HG02885 (cell line): Measurements from ENCODE around the gene SDK2.
A peak's percentile ranks its signal among the peaks of the same experiment; 100 is the strongest.

Experiments
- ATAC-seq: cut with Tn5 transposase; IDR thresholded peaks from one replicate; pipeline ENCODE4 v1.9.1; 2021; ENCODE audit warnings: mild to moderate bottlenecking; ENCODE audit not compliant: unreplicated experiment, poor library complexity

Gene SDK2

DNA sequence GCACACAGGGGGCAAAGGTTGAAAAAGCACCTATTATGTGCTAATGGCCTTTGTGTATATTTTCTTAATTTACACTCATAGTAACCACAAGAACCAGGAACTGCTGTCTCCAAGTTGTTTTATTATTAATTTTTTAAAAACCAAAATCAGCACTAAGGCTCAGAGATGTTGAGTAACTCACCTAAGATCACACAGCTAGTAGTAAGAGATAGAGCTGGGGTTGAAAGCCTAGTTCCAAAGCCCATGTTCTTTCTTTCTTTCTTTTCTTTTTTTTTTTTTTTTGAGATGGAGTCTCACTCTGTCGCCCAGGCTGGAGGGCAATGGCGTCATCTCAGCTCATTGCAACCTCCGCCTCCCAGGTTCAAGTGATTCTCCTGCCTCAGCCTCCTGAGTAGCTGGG lies 75.3 kb downstream of the SDK2 start:
- ATAC-seq, result no peak

DNA sequence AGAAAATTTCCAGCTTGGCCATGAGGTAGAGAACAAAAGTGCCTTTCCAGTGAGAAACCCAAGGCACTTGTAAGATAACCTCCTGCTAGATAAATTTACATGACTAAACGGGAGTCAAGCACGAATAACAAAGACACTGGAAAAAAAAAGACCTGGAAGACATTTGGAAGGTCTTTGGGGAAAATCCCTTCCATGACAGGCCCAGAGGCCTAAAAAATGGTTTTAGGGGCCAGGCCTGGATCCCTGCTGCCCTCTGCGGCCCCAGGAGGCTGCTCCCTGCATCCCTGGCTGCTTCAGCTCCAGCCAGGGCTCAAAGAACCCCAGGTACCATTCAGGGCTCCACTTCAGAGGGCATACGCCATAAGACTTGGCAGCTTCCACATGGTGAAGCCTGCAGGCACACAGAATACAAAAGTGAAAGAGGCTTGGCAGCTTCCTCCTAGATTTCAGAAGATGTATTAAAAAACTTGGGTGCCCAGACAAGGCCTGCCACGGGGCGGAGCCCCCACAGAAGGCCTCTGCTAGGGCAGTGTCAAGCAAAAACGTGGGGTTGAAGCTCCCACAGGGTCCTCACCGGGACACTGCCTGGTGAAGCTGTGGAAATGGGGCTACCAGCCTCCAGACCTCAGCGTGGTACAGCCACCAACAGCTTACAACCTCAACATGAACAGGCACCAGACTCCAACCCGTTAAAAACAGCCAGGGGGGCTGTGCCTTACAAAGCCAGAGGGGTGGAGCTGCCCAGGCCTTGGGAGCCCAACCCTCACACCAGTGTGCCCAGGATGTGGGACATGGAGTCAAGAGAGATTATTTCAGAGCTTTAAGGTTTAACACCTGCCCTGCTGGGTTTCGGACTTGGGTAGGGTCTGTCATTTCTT lies 77.1 kb downstream of the SDK2 start:
- no peak for ATAC-seq

DNA sequence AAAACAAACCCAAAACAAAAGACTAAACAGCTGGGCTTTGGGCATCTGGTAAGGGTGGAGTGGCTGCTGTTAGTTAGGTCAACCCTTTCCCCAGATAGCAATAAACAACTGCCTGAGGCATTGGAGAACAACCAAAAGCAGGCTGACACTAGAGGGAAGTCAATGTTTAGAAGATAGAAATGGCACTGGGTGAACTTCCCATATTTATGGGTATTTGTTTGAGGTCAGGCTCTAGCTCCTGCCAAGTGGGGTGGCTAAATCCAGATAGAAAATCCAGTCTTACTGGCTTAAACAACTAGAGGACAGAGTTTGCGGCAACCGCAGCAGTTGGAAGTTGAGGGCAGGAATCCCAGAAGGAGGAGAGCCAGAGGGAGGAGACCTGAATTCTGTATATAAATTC lies 79.4 kb downstream of the SDK2 start:
- ATAC-seq, result no peak

DNA sequence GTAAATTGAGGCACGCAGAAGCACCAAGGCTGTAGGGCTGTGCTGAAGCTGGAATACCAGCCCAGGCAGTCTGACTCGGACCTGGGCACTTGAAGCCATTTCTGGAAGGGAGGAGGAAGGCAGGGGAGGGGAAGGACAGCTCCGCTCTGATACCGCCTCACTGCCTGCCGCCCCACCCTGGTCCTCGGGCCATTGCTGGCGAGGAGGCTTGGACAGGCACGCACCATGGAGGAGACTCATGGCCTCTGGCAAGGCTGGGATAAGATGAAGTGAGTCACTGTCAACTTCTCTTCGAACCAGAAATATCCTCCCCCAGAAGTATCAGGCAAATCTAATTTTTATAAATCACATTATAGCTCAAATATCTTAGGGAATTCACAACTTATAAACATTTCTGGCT lies 81.3 kb downstream of the SDK2 start:
- ATAC-seq, result no peak

DNA sequence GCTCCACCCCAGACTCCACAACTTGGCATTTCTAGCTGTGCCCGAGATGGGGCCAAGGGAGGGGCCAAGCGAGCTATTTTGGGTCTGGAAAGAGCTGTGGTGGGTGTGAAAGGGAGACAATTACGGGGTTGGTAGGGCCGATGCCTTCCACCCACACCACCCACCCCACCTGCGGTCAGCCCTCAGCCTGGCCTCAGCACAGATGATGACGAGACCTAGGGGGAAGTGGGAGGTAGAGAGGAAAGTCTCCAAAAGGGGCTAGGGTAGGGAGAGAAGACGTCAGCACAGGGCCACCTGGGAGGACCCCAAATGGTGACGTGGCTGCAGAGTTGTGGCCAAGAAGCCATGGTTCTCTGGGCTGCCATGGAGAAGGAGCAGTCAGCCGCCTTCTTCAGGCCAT lies 83.1 kb downstream of the SDK2 start:
- no peak for ATAC-seq

DNA sequence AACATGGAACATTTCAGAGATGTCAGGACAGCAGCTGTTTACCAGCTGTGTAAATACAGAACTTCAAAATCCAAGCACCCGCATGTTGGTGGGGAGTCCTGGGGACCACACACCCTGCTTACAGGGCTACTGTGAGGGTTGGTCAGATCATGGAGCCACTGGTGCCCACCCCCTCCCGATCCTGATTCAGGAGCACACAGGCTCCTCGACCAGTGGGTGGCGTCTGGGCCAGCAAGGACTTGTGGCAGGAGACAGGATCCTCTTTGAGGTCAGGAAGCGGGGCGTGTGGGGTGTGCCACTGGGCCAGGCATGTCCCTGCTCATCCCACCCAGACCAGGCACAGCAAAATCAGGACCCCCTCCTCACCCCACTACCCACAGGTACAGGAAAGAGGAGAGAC lies 83.6 kb downstream of the SDK2 start:
- no peak for ATAC-seq

DNA sequence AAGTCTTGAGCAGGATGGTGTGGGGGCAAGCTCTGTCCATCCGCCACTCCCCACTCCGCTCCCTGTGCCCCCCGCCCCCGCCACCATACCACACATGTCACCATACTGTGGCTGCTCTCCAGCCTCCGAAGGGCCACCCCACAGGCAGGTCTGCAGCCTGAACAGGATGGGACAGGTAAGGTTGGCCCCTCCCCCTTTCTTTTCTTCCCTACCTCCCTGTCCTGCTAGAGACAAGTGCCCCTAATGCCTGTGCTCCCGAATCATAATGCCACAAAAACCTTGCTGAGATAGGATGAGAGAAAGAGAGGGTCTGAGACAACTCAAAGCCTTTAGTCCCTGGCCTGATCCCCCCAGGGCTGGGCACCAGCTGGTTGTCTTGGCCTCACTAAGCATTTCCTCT lies 84.7 kb downstream of the SDK2 start:
- no peak for ATAC-seq

DNA sequence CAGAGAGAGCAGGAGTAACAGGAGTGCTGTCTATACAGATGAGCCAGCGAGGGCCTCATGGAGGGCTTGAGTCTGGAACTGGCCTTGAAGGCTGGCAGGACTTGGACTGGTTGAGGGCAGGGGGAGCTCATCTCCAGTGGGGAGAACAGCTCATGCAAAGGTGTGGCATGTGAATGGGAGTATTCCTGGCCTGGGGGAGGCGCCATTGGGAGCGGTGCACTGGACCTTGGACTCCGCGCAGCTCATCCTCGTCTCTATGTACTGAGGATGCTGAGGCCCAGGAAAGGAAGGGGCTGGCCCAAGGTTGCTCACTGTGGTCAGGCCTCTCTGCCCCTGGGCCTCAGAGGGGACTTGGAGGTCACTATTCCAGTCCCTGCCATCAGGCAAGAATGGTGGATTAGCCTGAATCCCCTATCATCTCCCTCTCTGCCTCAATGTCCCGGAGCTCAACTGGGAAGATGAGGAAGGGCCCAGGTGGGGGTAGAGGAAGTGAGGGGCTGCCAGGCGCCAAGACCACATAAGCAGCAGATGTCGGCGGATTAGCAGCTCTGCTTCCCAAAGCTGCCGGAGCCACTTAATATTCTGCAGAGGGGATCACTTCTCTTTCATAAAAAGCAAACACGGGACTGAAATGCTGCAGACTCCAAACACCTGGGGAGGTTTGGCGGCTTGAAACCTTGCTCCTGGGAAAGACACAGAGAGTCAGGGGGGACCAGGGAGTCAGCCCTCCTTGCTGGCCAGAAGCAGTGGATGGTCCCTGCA lies 88.9 kb downstream of the SDK2 start:
- no peak for ATAC-seq

DNA sequence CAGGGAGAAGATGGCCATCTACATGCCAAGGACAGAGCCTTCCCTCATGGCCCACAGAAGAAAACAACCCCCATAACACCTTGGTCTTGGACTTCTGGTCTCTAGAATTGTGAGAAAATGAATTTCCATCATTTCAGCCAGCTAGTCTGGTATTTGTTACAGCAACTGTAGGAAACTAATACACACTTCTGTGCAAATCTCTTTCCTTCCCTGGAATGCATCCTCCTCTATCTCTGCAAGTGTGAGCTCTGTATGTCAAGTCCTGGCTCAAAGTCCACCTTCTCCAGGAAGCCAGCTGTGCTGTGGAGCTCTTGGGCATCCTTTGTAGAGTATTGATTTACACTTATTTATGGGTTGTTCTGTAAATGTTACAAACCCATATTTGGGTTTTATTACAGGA lies 89.7 kb downstream of the SDK2 start:
- ATAC-seq, result no peak

DNA sequence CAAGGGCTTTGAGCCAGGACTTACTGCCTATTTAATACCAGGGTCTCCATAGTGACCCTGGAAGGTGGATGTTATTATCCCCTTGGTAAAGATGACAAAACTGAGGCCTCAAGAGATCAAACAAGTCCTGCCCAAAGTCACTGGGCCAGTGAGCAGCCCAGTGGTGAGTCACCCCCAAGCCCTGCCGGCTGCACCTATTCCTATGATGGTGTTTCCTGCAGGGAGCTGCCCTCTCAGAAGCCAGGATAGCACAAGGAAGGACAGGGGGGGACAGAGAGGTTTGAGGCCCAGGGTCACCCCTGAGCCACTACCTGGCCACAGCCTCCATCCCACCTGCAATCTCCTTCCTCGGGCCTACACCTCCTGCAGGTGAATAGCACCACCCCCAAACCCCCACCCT lies 90.9 kb downstream of the SDK2 start:
- ATAC-seq, result no peak

DNA sequence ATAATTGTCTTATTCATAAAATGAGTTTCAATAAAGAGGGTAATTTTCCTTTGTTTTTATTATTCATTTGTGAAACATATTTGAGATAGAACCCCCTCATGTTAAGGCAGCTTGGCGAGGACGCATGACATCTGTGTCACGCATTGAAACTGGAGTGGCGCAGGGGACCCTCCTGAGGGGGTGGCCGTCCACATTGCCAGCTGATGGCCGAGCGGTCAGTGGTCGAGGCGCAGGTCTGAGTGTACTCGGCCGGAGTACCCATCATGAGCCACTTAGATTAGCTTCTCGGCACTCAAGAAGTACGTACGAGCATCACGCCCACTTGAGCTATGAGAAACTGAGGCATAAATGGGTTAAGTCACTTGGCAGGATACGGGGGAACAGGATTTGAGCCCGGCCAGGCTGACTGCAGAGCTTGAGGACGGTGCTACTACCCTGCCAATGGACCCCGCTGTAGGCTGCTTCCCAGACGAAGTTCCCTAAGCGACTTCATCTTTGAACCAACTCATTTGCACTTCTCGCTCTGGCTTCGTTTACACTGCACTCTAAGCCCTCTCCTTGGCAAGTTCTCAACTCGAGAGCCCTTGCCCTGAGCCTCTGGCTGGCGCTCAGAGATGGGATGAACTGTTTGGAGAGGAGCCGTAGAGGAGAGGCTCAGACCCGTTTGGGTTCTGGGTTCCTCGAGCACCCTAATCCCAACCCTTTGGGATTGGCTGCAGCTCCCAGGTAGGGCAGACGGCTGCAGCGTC lies 91.8 kb downstream of the SDK2 start:
- ATAC-seq, result no peak

DNA sequence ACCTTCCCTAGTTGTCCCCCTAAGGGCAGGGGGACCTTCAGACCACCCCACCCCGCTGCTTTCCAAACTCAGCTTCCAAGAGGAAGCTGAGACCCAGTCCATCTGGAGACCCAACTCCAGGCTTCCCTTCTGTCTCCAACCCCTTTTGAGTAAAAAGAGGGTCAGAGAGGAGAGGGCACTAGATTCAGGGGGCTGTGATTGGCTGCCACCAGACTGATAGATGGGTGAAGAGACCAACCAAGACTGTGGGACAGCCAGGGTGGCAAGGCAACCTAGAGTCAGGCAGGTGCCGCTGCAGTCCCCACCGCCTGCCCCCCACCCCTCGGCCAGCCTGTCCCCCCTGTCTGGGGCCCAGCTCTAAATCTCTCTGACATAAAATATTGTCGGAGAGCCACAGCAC lies 92.5 kb downstream of the SDK2 start:
- no peak for ATAC-seq

DNA sequence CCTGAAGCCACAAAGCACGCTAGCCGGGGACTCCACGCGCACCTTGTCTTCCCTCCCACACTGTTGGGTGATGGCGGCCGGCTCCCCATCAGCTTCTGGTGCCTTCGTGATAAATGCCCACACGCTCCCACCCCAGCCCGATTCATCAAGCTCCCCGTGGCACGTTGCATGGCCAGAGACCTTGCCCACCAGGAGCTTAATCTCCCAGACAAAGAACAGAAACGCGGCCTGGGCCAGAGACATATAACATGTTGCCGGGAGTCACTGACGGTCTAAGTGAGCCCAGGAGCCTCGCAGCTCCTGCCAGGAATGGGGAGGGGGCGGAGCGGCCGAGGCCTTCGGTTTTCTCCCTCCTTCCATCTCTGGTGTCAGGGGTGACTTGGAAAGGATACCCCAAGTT lies 93.1 kb downstream of the SDK2 start:
- ATAC-seq, result no peak

DNA sequence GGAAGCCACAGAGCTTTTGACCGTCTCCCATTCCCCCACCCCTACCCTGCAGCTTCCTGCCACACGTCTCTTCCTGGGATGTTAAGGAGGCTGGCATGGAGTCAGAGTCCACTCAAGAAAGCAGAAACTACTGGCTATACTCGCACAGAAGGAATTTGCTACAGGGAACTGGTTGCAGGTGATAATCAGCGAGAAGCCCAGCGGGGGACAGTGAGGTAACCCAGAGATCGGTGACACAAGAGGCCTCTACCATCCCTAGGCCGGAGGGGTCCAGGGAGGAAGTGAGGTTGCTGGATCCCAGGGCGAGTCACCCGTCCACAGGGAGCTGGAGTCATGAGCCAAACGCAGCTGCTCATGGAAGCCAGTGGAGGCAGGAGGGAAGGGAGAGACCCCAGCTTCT lies 93.7 kb downstream of the SDK2 start:
- ATAC-seq, result no peak

DNA sequence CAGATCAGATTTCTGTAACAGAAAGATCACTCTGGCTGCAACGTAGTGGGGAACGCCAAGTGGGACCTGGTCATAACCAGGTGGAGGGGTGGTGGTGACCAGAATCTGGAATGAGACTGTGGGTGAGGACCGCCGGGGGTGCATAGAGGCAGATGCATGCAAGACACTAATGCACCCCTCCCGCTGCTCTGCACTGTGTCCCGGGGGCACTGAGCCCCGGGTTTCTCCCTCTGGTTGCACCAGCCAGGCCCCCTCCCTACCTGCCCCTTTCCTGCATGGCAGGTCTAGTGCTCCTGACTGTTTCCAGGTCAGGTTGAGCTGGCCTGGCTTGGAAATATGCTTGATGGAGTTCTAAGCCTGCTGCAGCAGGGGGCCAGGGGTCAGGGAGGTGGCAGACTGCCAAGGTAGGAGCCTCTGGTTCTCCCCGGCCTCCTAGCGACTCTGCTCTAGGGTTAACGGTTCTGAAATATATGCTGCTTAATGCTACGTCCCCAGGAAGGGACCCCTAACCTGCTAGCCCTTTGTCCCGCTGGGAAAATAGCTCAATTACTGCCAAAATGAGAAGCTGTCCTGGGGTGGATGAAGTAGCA lies 94.3 kb downstream of the SDK2 start:
- ATAC-seq, result no peak

DNA sequence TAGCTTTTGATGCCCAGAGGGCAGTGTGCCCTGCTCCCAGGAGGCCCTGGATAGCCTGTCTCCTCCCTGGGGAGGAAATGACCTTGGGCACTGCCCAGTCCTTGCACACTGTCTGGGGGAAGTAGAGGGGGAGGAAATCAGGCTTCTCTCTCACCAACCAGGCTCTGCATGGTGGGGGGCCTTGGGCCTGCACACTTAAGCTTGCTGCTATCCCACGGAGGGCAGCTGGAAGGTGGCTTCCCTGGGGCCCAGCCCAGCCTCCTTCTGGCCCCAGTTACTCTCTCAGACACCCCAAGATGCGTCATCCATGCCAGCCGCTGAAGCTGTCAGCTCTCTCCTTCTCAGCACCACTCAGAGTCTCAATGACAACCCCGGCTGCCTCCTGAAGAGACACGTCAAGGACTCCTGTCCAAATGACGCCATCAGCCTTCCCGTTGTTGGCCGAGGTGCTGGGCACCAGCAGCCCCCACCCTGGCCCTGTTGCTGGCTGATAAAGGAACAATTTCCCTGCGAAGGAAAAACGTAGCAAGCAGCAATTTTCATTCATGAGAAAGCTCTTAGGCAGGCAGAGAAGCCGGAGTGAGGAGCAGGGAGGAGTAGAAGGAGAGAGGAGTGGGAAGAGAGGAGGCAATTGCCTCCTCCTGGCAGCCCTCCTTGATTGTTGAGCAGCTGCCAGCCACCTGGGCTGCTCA lies 95.5 kb downstream of the SDK2 start:
- ATAC-seq, result no peak

DNA sequence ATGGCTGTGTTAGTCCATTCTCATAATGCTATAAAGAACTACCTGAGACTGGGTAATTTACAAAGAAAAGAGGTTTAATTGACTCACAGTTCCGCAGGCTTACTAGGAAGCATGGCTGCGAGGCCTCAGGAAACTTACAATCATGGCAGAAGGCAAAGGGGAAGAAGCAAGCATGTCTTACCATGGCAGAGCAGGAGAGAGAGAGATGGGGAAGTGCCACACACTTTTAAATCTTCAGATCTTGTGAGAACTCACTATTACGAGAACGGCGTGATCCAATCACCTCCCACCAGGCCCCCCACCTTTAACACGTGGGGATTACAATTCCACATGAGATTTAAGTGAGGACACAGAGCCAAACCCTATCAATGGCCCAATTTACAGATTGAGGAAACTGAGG lies 96.5 kb downstream of the SDK2 start:
- ATAC-seq, result no peak

DNA sequence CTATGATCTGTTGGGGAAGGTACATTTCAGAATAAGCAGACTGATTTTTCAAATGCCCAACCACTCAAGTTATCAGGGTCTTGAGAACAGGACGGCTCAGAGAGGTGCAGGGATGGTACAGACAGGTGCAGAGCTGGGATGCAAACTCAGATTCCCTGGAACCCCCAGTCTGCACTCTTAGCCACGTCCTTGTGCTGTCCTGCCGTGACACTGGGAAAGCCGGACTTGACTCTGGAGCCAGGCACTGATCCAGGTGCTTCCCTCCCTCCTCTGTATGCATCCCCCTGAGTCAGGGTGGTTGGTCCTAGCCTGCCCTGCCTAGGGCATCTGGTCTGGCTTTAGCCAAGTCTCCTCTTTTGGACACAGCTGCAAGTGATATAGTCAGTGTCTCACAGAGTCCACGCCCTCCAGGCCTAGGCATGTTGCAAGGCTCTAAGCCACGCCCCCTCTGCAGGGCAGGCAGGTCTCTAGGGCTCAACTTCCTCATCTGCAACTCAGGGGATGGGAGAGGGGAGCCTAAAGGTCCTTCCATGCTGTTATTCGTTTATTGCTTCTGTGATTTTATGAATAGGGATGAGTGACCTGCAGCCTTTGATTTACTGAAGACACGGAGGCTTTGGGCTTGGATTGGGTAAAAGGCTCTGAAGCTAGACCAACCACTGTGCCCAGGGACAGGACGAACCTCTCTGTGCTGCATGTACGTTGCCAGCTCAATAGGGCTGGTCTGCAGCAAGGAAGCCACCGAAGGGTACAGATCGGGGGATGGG lies 97.3 kb downstream of the SDK2 start:
- ATAC-seq, result peak; percentile 52

DNA sequence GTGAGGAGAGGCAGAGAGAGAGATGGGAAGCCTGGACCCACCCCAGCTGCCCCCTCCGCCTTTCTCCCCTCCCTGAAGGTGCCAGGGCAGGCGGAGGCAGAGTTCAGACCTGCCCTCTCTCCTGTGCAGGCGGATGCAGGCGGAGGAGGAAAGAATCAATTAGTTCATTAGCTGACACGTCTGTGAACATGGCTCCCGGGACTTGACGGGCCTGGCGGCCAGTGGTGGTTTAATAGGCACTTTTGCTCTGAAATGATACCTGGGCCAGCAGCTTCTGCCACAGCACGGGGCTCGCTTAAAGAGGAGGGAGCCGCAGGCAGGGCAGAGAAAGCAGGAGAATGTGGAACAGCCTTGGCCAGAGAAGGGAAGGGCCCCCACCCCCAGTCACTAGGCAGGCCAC lies 98.1 kb downstream of the SDK2 start:
- no peak for ATAC-seq
